Lung (tissue), 12 donors: Measurements from ENCODE around the gene CXCL17. TPM values are rescaled to one million over a fixed set of nuclear protein-coding genes. Genes with fewer than 3 reads are reported as not detected.

Experiments used
- ATAC-seq: fragments of 200-7000 bp; cut with Tn5 transposase; one replicate; pipeline ENCODE4 v1.9.1; 2020; ENCODE audit warnings: moderate number of reproducible peaks; ENCODE audit not compliant: insufficient read depth, low FRiP score
- DNase-seq, 3 donors: peaks; one replicate each; pipeline ENCODE4 v3.0.0-alpha.2; 2013 to 2017
- H3K27ac ChIP-seq, 2 donors: one replicate each; pipeline ENCODE4 v1.5.1; 2013; ENCODE audit warnings: mild to moderate bottlenecking in 2 of 2, moderate library complexity in 2 of 2, control low read depth in 1 of 2, inconsistent platforms in 1 of 2, low read depth in 1 of 2, low read length in 1 of 2
- H3K27me3 ChIP-seq, 3 donors: one replicate each; pipeline ENCODE4 v1.5.1; 2013; ENCODE audit warnings: low read length in 2 of 3; ENCODE audit not compliant: control insufficient read depth in 3 of 3, insufficient read depth in 3 of 3
- H3K36me3 ChIP-seq, 4 donors: one replicate each; pipeline ENCODE4 v1.5.1; 2013; ENCODE audit warnings: low read length in 4 of 4, mild to moderate bottlenecking in 1 of 4, moderate library complexity in 1 of 4; ENCODE audit not compliant: control insufficient read depth in 4 of 4, insufficient read depth in 4 of 4
- H3K4me1 ChIP-seq, 5 donors: one replicate each; pipeline ENCODE4 v1.5.1; 2013; ENCODE audit warnings: low read length in 5 of 5, mild to moderate bottlenecking in 2 of 5, moderate library complexity in 1 of 5; ENCODE audit not compliant: control insufficient read depth in 5 of 5, insufficient read depth in 5 of 5
- H3K4me3 ChIP-seq: one replicate; pipeline ENCODE4 v1.5.1; 2013; ENCODE audit warnings: mild to moderate bottlenecking, control low read depth, moderate library complexity
- H3K9ac ChIP-seq, 2 donors: one replicate each; pipeline ENCODE4 v1.5.1; 2013; ENCODE audit warnings: low read length in 2 of 2, control low read depth in 1 of 2; ENCODE audit not compliant: insufficient read depth in 1 of 2
- H3K9me3 ChIP-seq, 4 donors: one replicate each; pipeline ENCODE4 v1.5.1; 2013; ENCODE audit warnings: low read length in 3 of 4, mild to moderate bottlenecking in 1 of 4, moderate library complexity in 1 of 4; ENCODE audit not compliant: control insufficient read depth in 4 of 4, insufficient read depth in 3 of 4
- CTCF ChIP-seq: IDR thresholded peaks from 2 replicates; pipeline ENCODE4 v1.5.1; 2012; ENCODE audit warnings: mild to moderate bottlenecking; ENCODE audit errors: control extremely low read depth, extremely low read depth
- WGBS, 2 donors: extraction: QIAGEN DNeasy Blood & Tissue Kit; methylation state at CpG; one replicate each; pipeline ENCODE4 v1.1.7; 2013; 5-methylcytosine and 5-hydroxymethylcytosine counted together
- polyA plus RNA-seq, 2 donors: library from polyadenylated mRNA; stranded (reverse); fragments of 200-250 nt; gene quantifications; one replicate each; pipeline ENCODE4 v1.2.1, GENCODE V29; 2013
- total RNA-seq, 2 donors: library from RNA; depleted of rRNA in 1 of 2; stranded (reverse); fragments of >200 nt in 1 of 2; gene quantifications; one replicate each; pipeline ENCODE4 v1.2.1, GENCODE V29; 2014 to 2021
- donor health status: control.
- donor health status: control.
- donor health status: Bipolar disorder and iron deficiency.
- donor health status: healthy.
- donor health status: DM: yes; HTN: yes; CAD: no.

The CXCL17 gene
- total and polyA plus RNA-seq, 4 donors: 98.9 to 688 (median 221) TPM

DNA sequence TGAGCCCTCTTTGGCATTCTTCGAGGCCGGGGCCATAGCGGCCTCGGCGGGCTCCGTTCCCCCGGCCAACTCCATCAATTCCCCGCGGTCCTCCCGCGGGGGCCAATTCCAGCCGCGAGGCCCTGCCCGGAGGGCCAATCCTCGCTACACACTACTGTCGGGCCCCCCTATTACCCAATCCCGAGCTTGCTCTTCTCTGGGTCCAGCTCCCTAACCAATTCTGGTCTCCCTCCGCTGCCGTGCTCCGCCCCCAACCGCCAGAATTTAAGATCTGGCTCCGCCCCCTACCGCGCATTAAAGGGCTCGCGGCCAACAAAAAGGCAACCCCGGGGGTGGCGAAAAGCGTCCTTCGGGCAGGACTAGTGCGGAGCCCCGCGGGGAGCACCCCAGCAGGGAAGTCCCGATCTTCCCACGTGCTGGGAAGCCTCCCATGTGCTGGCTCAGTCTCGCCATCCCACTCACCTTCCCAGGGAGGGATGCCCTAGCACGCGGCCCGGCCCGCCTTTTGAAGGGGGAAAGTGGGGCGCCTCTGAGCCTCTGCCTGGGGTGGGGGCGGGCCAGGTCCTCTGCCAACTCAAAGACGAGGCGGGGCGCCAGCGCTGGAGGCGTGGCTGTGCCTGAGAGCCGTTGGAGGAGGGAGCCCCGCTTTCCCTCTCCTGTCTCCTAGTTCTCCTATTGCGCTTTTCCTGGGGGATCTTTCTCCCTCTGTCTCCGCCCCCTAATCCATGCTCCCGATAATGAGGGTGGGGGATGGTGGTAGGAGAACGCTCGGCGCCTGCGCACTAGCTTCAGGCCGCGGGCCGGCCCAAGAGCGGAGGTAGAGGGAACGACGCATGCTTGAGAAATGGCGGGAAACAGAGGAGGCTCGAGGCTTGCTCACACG, 19.0 kb downstream of the CXCL17 start:
- no peaks in the 10 kb centered on the region for H3K36me3 ChIP-seq
- WGBS, 2 donors: 4% methylated on average over 62 to 65 of the region's 65 CpGs
- ATAC-seq (peak; percentile 84), DNase-seq (peak; percentile 94 to 97 (median 95))
- TF ChIP-seq CTCF: no peak
- H3K27ac ChIP-seq: peak overlapping the region; percentile 73 to 87
- peaks cover 0 to 27% (median 13%) of the 10 kb centered on the region in 5 donors for H3K4me1 ChIP-seq
- peak overlapping the region; percentile 57 for H3K4me3 ChIP-seq
- no peaks in the 10 kb centered on the region for H3K27me3 ChIP-seq
- H3K9ac ChIP-seq: peak overlapping the region in 1 of 2 donors; percentile 30
- no peaks in the 10 kb centered on the region for H3K9me3 ChIP-seq

GRCh38 chr19:42422901-42423461, 19.8 kb downstream of the CXCL17 start:
- WGBS, 2 donors: 1 to 3% methylated on average over 38 of the region's 38 CpGs
- Histone ChIP-seq H3K36me3 (no peaks in the 10 kb centered on the region), H3K9ac (peak overlapping the region in 1 of 2 donors; percentile 30), H3K27ac (peak overlapping the region; percentile 73 to 87), H3K4me1 (peaks cover 0 to 27% (median 13%) of the 10 kb centered on the region in 5 donors), H3K4me3 (peak overlapping the region; percentile 57), H3K27me3 (no peaks in the 10 kb centered on the region), H3K9me3 (no peaks in the 10 kb centered on the region)
- peak; percentile 12 for ATAC-seq
- TF ChIP-seq CTCF: no peak
- peak; percentile 64 to 74 (median 70) for DNase-seq

GRCh38 chr19:42422092-42422900, 20.4 kb downstream of the CXCL17 start:
- Histone ChIP-seq H3K36me3 (no peaks in the 10 kb centered on the region), H3K9ac (no peak overlapping the region), H3K4me1 (peaks cover 0 to 27% (median 13%) of the 10 kb centered on the region in 5 donors), H3K27me3 (no peaks in the 10 kb centered on the region), H3K27ac (peak overlapping the region; percentile 73 to 87), H3K4me3 (peak overlapping the region; percentile 57), H3K9me3 (no peaks in the 10 kb centered on the region)
- no peak for DNase-seq
- ATAC-seq: no peak
- WGBS, 2 donors: 58 to 63% methylated on average over 17 of the region's 17 CpGs
- no peak for TF ChIP-seq CTCF
